Mucosa of stomach (tissue), 1 donor: ENCODE results near the gene ELL2.
"Not testable (repeated sequence)": the region's sequence is repeated elsewhere in the genome, so short reads cannot be mapped to it uniquely, and the experiment has no call there.

ENCODE experiments used
- H3K27me3 ChIP-seq: one replicate; pipeline ENCODE4 v1.7.0; 2013; ENCODE audit warnings: mild to moderate bottlenecking, low read length; ENCODE audit not compliant: control insufficient read depth, insufficient read depth
- H3K36me3 ChIP-seq: one replicate; pipeline ENCODE4 v1.7.0; 2013; ENCODE audit warnings: low read length; ENCODE audit not compliant: control insufficient read depth, insufficient read depth
- H3K4me1 ChIP-seq: one replicate; pipeline ENCODE4 v1.7.0; 2013; ENCODE audit warnings: mild to moderate bottlenecking, low read length; ENCODE audit not compliant: control insufficient read depth, insufficient read depth
- H3K4me3 ChIP-seq: one replicate; pipeline ENCODE4 v1.7.0; 2013; ENCODE audit warnings: low read length
- H3K9ac ChIP-seq: one replicate; pipeline ENCODE4 v1.7.0; 2013; ENCODE audit warnings: mild to moderate bottlenecking, low read length, moderate library complexity
- H3K9me3 ChIP-seq: one replicate; pipeline ENCODE4 v1.7.0; 2013; ENCODE audit warnings: mild to moderate bottlenecking, low read length, moderate library complexity; ENCODE audit not compliant: control insufficient read depth
- donor health status: Pancreatic carcinoma.

Gene ELL2

GRCh38 chr5:95908799-95909198 is 52.9 kb downstream of the ELL2 start:
- no peak overlapping the region for H3K4me3 ChIP-seq
- peaks cover 7% of the 10 kb centered on the region for H3K4me1 ChIP-seq
- no peaks in the 10 kb centered on the region for H3K27me3 ChIP-seq
- no peak overlapping the region for H3K9ac ChIP-seq
- H3K9me3 ChIP-seq, result no peaks in the 10 kb centered on the region
- H3K36me3 ChIP-seq, result no peaks in the 10 kb centered on the region

DNA sequence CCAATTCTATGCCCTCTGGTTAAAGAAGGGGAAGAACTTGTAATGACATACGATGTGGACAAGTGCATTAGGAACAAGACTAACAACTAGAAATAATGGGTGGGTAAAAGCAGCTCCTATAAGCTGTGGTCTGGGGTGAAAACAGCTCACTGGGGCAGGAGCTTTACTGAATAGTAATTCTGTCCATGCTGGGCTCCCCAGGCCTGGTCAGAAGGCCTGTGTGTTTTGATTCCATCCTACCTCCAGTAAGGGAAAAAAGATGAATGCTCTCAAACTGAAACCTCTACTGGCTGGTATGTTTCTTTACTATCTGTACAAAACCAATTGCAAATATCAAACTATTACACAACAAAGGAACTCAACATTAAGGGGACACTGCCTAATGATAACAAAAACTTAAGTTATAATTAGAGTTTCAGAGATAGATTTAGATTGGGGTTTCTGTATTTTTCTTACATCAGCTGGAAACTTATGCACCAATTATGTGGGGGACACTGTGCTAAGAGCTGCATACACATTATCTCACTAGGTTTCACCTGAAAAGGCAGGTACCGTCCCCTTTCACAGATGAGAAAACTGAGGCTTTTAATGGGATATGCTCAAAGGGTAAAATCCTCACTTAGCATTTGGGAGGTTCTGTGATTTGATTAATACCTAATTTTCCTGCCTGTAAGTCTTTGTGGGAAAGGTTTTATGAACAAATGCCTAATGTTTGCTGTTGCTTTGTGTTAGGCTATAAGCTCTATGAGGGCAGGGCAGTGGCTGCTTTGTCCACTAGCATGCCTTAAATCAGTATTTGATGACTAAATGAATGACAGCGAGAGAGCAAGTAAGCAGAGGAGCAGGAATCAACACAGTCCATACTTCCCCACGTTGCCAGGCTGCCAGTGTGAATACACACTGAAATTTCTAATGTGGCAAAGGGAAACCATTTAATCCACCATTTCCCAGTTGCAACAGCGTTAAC is 53.6 kb downstream of the ELL2 start:
- Histone ChIP-seq H3K4me1 (peaks cover 7% of the 10 kb centered on the region), H3K9me3 (no peaks in the 10 kb centered on the region)

GRCh38 chr5:95907067-95907705 is 54.5 kb downstream of the ELL2 start:
- H3K4me1 ChIP-seq, result peaks cover 7% of the 10 kb centered on the region
- no peaks in the 10 kb centered on the region for H3K36me3 ChIP-seq
- H3K4me3 ChIP-seq, result no peak overlapping the region
- H3K9ac ChIP-seq, result no peak overlapping the region
- no peaks in the 10 kb centered on the region for H3K9me3 ChIP-seq
- H3K27me3 ChIP-seq, result no peaks in the 10 kb centered on the region

More for the DNA sequence above, 53.6 kb downstream of the ELL2 start:
- Histone ChIP-seq H3K4me3 (no peak overlapping the region), H3K27me3 (no peaks in the 10 kb centered on the region), H3K9ac (no peak overlapping the region), H3K36me3 (no peaks in the 10 kb centered on the region)

- H3K27me3 ChIP-seq, H3K4me1 ChIP-seq, H3K36me3 ChIP-seq: not testable (repeated sequence)
Measured at GRCh38 chr5:95906398-95906797, 55.3 kb downstream of the ELL2 start.

GRCh38 chr5:95904827-95905226 is 56.8 kb downstream of the ELL2 start:
- no peaks in the 10 kb centered on the region for H3K9me3 ChIP-seq
- no peaks in the 10 kb centered on the region for H3K36me3 ChIP-seq
- no peak overlapping the region for H3K4me3 ChIP-seq
- peaks cover 7% of the 10 kb centered on the region for H3K4me1 ChIP-seq
- H3K9ac ChIP-seq, result no peak overlapping the region
- H3K27me3 ChIP-seq, result no peaks in the 10 kb centered on the region

More at GRCh38 chr5:95906398-95906797, 55.3 kb downstream of the ELL2 start:
- not testable (repeated sequence) for H3K9me3 ChIP-seq, H3K4me3 ChIP-seq, H3K9ac ChIP-seq

- Histone ChIP-seq H3K9ac (no peak overlapping the region), H3K4me3 (no peak overlapping the region), H3K27me3 (no peaks in the 10 kb centered on the region), H3K36me3 (no peaks in the 10 kb centered on the region), H3K4me1 (peaks cover 7% of the 10 kb centered on the region), H3K9me3 (no peaks in the 10 kb centered on the region)
Measured at GRCh38 chr5:95903838-95904237, 57.8 kb downstream of the ELL2 start.

GRCh38 chr5:95901676-95902627 is 59.7 kb downstream of the ELL2 start:
- Histone ChIP-seq H3K9me3 (no peaks in the 10 kb centered on the region), H3K36me3 (no peaks in the 10 kb centered on the region), H3K27me3 (no peaks in the 10 kb centered on the region), H3K4me1 (no peaks in the 10 kb centered on the region), H3K9ac (no peak overlapping the region), H3K4me3 (no peak overlapping the region)

DNA sequence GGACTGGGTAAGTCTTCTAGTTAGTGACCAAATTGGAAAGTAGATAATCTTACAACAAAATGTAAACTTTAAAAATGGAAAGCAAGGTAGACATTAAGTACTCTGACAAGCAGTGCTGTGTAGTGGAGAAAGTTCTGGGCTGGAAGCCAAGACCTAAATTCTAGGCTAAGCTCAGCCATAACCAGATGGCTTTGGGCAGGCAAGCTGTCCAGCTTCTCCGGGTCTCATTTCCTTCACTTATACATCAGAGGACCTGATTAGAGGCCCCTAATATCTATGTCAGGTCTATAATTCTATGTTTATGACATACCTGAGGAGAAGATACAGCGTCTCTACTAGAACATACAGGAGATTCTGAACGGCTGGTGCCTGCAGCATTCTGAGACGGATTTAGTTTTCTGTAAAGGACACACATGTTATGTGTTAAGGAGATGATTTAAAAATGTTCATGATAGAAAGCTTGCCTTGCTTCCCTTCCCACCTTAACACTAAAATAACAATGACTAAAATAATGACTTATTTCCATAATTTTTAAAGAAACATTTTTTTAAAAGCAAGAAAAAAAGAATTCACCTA is 61.2 kb downstream of the ELL2 start:
- no peaks in the 10 kb centered on the region for H3K27me3 ChIP-seq
- H3K4me1 ChIP-seq, result no peaks in the 10 kb centered on the region
- H3K36me3 ChIP-seq, result no peaks in the 10 kb centered on the region
- no peak overlapping the region for H3K4me3 ChIP-seq
- no peaks in the 10 kb centered on the region for H3K9me3 ChIP-seq
- H3K9ac ChIP-seq, result no peak overlapping the region

- Histone ChIP-seq H3K9me3 (no peaks in the 10 kb centered on the region), H3K4me1 (no peaks in the 10 kb centered on the region), H3K9ac (no peak overlapping the region), H3K27me3 (no peaks in the 10 kb centered on the region), H3K4me3 (no peak overlapping the region), H3K36me3 (no peaks in the 10 kb centered on the region)
Measured at GRCh38 chr5:95899829-95900228, 61.8 kb downstream of the ELL2 start.

- H3K9ac ChIP-seq, result no peak overlapping the region
- no peaks in the 10 kb centered on the region for H3K36me3 ChIP-seq
- no peaks in the 10 kb centered on the region for H3K27me3 ChIP-seq
- no peak overlapping the region for H3K4me3 ChIP-seq
- H3K9me3 ChIP-seq, result no peaks in the 10 kb centered on the region
- H3K4me1 ChIP-seq, result no peaks in the 10 kb centered on the region
Measured at GRCh38 chr5:95899006-95899405, 62.6 kb downstream of the ELL2 start.

- no peaks in the 10 kb centered on the region for H3K9me3 ChIP-seq
- no peak overlapping the region for H3K9ac ChIP-seq
- H3K27me3 ChIP-seq, result no peaks in the 10 kb centered on the region
- H3K36me3 ChIP-seq, result no peaks in the 10 kb centered on the region
- no peak overlapping the region for H3K4me3 ChIP-seq
- no peaks in the 10 kb centered on the region for H3K4me1 ChIP-seq
Measured at GRCh38 chr5:95895771-95896170, 65.9 kb downstream of the ELL2 start.
